GM18519 (cell line): ENCODE measurements around the gene HNRNPLL.

Experiments used
- ATAC-seq: cut with Tn5 transposase; IDR thresholded peaks from one replicate; pipeline ENCODE4 v1.9.1; 2021; ENCODE audit warnings: mild to moderate bottlenecking, moderate library complexity; ENCODE audit not compliant: unreplicated experiment, low FRiP score

The HNRNPLL gene

GRCh38 chr2:38533757-38534545 lies 68.8 kb downstream of the HNRNPLL start:
- ATAC-seq = no peak

GRCh38 chr2:38533180-38533579 lies 69.5 kb downstream of the HNRNPLL start:
- peak; percentile 98 for ATAC-seq

GRCh38 chr2:38532366-38532765 lies 70.4 kb downstream of the HNRNPLL start:
- no peak for ATAC-seq

GRCh38 chr2:38529208-38529607 lies 73.5 kb downstream of the HNRNPLL start:
- no peak for ATAC-seq

- no peak for ATAC-seq
Observed at GRCh38 chr2:38528534-38528933, 74.2 kb downstream of the HNRNPLL start.

GRCh38 chr2:38528008-38528442 lies 74.7 kb downstream of the HNRNPLL start:
- ATAC-seq = no peak

GRCh38 chr2:38527338-38528007 lies 75.3 kb downstream of the HNRNPLL start:
- ATAC-seq = no peak

- ATAC-seq = no peak
Observed at GRCh38 chr2:38526195-38526594, 76.5 kb downstream of the HNRNPLL start.

GRCh38 chr2:38524580-38524979 lies 78.1 kb downstream of the HNRNPLL start:
- no peak for ATAC-seq

GRCh38 chr2:38523728-38524437 lies 78.8 kb downstream of the HNRNPLL start:
- no peak for ATAC-seq

GRCh38 chr2:38522754-38523349 lies 79.9 kb downstream of the HNRNPLL start:
- ATAC-seq = no peak

GRCh38 chr2:38521835-38522234 lies 80.9 kb downstream of the HNRNPLL start:
- ATAC-seq = no peak

- no peak for ATAC-seq
Observed at GRCh38 chr2:38517284-38517683, 85.4 kb downstream of the HNRNPLL start.

GRCh38 chr2:38516526-38516925 lies 86.2 kb downstream of the HNRNPLL start:
- ATAC-seq = no peak

- no peak for ATAC-seq
Observed at GRCh38 chr2:38516122-38516521, 86.6 kb downstream of the HNRNPLL start.

GRCh38 chr2:38515155-38516074 lies 87.3 kb downstream of the HNRNPLL start:
- ATAC-seq = no peak

- ATAC-seq = no peak
Observed at GRCh38 chr2:38514603-38515154, 88.0 kb downstream of the HNRNPLL start.

GRCh38 chr2:38512211-38512610 lies 90.5 kb downstream of the HNRNPLL start:
- ATAC-seq = no peak
